Activated CD4-positive, alpha-beta T cell treated with anti-CD3 and anti-CD28 coated beads for 1 hour (primary cell): ENCODE measurements around the gene COL4A1.

Experiments
- DNase-seq: peaks from one replicate; pipeline ENCODE4 v3.0.0-alpha.2; 2020

The COL4A1 gene

DNA sequence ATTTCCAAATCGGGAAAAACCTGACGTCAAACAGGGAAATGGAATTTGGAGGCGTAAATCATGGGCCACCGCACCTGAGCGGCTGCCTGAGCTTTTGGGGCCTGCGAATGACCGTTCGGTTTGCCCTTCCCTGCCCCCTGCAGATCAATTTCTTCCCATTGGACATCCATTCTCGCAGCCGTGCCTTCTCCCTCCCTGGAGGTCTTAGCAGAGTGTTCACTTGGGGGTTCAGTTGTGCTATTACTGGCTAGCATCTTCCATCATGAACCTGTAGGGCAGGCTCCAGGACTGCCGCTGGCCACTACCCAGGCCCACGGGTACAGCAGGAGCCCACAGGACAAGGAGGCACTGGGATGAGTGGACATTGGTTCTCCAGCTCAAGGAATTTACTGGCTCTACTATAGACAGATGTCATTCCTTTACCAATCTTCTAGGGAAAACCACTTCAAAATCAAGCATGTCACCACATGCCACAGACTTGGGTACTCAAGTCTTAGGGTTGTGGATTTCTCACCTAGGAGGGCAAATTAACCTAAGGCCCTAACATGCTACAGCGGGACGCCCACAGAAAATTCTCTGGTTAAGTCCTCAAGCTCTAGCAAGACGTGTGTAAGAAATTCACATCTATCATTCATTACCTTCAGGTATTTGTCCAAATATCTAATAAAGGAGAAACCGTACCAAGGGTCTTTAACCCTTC lies 75.5 kb downstream of the COL4A1 start:
- DNase-seq: no peak

DNA sequence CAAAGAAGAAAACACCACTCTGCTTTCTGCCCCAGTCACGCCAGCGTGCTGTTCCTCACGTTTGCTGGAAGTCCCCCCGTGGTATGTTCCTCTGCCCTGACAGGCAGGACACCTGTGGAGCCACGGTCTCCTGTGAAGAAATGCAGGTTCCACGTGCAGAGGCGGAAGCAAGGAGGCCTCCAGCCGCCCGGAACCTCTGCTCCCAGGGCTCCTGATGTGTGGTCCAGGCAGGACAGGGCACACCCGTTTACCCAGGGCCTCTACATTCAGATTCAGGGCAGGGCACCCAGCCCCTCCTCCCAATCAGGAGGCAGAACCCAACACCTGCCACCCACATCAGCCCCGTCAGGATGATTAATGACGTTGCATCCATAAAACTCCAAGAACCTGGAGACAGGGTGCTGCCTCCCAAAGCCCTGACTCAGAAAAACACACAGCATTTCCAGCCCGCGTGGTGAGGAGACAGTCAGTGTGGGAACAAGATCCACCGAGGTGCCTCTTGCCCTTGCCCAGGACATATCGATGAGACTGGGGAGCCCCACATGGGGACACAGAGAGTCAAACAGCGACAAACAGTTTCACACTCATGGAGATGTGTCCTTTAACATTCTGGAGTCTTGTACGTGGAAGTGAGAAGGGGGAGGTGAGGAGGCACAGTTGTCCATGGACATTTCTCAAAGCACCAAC lies 76.2 kb downstream of the COL4A1 start:
- DNase-seq: no peak

DNA sequence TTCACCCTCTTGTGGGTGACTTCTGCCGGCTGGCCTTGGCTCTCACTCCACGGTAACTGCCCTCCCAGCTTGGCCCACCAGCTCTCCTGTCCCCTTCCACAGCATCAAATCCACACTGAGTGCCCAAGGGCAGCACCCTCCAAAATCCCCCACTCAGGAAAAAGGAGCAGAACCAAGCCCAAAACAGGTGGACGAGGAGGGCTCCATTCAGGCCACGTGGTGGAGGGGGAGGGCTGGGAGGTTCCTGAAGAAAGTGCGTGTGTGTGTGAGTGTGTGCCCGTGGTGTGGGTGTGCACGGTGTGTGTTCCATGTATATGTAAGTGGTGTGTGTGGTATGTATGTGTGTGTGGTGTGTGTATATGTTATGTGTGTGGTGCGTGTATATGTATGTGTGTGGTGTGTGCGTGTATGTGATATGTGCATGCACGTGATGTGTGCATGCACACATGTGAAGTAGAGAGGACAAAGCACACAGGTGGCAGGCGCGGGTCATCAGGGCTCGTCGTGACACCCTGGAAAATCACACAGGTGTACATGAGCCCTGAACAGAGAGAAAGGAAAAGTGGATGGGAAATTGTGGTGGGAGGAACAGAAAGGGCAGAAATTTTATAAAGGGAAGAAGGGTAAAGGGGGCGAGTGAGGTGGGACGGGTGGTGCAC lies 76.9 kb downstream of the COL4A1 start:
- DNase-seq: no peak

DNA sequence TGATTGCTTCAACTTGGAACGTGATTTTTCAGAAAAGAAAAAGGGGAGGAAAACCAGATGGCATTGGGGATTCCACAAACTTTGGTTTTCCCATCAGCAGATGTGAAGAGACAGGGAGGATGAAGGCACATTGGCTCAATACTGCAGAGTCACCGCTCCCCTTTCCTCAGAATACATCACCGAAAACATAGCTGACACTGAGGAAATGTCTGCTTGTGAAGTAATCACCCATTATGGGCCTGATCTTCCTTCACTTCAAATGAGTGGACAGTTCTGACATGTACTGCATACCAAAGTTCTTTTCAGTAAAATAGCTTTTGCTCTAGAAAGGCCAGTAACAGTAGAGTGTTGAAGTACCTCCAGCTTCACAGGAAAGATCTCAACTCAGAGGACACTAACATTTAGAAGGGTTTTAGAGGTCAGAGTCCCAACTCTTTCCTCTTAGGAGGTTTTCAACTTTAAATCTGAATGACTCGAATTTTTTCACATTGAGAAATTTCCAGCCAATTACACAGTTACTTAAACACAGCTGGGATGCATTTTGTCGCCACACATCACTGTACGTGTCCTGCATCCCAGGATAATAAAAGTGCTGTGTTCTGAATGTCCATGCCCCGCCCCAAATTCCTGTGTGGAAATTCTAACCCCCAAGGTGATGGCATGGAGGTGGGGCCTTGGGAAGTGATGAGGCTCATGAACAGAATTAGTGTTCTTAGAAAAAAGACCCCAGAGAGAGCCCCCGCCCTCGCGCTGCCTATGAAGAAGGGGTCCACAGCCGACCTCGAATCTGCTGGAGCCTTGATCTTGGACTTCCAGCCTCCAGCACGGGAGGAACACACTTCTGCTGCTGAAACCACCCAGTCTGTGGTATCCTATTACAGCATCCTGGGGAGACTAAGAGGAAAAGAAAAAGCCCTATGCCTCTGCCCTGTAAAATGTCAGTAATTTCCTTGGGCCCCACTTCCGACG lies 77.7 kb downstream of the COL4A1 start:
- DNase-seq: no peak

- no peak for DNase-seq
Observed at GRCh38 chr13:110227864-110228643, 78.9 kb downstream of the COL4A1 start.

DNA sequence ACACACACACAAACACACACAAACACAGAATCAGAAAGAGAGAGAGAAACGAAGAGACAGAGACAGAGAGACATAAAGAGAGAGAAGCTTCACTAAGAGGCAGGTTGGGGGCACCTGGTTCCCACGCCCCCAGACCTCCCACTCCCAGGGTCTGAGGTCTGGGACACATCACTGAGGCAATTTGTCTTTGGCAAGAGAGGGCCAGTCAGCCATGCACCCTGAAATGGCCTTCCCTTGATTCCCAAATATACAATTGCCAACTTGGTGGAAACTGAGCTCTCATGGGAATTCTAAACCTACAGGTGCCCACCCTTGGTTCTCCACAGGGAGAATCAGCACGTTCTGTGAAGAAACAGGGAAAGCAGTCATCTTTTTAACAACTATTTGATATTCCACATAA lies 79.5 kb downstream of the COL4A1 start:
- no peak for DNase-seq

DNA sequence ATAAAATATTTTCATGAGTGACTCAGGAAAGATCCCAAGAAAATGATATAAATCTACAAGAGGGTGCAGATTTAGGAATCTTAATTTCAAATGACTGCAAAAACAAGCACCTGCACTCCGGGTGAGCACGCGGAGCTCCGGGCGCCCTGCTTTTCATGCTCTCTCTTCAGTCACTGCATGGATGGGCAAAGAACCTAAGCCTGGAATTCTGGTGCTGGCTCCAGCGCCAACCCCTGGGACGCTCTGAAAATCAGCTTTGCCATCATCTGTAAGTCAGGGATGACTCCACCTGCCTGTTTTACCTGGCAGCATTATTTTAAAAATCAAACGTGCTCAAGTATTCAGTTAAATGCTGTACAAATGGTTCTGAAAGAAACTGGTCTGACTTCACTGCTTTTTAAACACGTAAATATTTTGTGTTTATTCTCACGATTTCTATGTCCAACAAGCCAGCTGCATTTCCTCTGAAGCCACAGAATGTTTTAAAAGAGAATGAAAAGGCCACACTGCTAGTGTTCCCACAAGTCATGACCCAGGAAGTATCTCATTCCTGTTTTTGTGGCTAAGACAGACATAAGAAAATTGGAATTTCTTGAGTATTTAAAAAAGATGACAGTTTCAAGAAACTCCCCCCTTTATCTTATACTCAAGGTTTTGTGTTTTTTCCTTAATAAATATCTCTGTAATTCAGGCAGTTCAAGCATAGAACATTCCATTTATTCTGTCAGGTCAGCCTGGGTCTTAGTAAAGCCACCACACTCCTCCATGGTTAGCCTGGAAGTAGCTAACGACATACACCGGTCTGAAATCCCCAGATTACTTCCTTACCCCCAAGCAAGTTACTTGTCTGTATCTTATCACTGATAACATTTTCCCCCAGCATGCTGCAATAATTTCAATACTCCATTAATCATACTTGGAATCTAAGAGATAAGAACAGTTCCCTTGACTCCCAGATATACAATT lies 81.1 kb downstream of the COL4A1 start:
- no peak for DNase-seq

DNA sequence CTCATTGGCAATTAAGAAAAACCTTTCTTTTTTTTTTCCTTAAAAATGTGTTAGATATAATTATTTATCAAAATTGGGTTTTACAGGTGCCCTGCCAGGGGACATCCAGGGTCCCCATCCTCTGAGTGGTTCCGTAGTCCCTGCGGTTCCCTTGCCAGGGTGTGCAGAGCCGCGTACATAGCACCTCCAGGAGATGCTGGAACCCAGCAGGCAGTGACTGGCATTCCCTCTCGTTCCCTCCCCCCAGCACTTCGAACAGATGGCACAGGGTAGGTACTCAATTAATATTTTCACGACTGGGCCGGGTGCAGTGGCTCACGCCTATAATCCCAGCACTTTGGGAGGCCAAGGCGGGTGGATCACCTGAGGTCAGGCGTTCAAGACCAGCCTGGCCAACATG lies 82.0 kb downstream of the COL4A1 start:
- no peak for DNase-seq

DNA sequence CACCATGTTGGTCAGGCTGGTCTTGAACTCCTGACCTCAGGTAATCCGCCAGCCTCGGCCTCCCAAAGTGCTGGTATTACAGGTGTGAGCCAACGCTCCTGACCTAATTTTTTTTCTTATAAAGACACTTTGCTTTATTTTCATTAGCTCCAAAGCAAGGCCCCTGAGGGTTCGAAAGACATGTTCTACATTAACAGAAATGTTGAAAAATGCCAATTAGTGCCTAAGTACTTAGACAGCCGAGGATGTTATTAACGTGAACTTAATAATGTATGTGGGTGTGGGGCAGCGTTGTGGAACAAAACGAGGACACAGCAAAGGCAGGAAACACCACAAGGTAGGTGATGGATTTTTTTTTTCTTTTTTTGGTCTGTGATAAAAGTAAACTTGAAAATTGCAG lies 82.4 kb downstream of the COL4A1 start:
- no peak for DNase-seq

- DNase-seq: no peak
Observed at GRCh38 chr13:110221406-110222117, 85.4 kb downstream of the COL4A1 start.

DNA sequence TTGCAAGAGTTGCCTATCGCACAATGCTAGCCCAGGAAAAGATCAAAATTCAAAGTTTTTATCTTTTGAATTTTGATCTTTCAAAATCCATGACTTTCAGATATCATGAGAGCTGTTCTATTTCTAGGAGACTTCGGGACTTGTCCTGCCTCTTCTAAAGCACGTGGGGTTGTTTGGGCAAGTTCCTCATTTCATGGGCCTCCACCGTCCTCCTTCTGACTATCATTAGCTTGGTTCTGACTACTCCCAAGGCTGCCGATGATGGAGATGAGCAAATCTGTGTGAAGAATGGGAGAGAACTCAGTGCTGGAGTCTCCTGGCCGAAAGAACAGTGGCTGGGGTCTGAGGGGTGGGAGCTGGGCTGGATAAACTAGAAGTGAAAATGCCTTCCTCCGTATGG lies 86.5 kb downstream of the COL4A1 start:
- no peak for DNase-seq

- no peak for DNase-seq
Observed at GRCh38 chr13:110218581-110219201, 88.3 kb downstream of the COL4A1 start.

DNA sequence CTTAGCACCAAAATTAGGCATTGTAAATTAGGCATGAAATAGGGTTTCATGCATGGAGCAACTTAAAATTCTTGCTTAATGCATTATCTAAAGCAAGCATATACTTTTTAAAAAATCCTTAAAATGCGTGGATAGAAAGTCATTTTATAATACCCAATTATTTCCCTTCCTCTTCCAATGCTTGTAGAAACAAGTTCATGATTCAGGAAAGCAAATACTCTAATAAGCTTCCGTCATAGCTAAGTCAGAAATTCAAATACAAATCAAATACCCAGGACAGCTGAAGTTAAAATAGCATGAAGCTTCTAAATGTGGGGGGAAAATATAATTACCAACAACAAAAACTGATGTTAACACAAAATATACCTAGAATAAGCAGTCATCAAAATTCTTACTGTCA lies 89.1 kb downstream of the COL4A1 start:
- DNase-seq: no peak

DNA sequence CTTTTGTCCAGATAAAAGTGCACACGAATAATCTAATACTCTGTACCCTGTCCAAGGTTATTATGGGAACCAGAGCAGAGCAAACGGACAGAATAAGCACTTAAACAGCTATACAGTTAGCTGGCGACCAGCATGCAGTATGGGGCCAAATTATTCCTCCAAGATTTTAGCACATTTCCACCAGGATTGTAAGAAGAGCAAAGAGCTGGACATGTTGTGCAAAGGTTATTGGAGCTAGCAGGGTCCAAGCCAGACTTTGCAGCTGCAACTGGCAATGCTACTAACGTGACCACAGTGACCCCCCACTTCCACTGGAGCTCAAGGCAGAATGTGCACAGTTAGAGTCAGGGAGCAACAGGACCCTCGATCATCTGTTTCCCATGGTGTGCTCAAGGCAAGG lies 89.9 kb downstream of the COL4A1 start:
- no peak for DNase-seq

DNA sequence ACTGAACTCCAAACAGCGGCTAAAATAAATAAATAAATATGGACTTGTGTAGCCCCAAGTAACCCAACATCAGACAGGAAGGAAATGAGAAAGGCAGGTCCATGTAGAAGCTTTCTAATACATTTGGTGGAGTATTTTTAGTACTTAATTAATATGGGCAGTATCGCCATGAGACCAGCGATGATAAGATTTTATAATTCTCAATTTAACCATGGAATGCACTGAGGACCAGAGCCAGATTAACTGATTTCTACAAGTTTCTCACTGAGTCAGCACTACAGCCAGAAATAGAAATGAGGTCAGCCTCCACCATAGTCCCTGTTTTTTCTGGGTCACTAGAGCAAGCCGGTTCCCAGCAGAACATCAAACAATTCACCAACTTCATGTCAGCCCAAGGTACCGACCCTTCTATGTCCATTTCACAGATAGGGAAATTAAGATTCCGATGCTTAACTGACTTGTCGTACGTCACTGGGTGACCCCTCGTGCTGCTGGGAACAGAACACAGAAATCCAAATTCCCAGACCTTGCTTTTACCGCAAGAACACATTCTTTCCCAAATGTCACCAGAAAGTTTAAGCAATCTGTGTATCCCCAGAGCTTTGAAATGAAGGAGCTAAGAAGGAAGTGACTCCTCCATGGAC lies 90.4 kb downstream of the COL4A1 start:
- no peak for DNase-seq

DNA sequence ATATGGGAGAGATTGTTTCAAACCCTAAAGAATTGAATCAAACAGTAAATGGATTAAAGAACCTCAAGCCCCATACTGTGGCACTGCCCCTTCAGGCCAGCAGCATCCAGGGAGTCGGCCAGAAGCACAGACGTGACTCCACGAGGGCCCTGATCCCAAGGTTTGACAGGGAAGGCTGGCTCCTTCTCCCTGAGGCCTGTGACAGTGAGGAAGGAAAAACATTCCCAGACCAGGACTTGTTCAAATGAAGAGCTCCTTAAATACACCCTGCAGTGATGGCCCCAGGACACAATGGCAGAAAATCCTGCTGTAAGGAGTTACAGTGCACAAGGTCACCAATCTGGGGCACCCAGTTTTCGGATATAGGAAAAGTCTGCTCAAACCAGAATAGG lies 91.0 kb downstream of the COL4A1 start:
- DNase-seq: no peak

- DNase-seq: no peak
Observed at GRCh38 chr13:110215606-110216005, 91.4 kb downstream of the COL4A1 start.

DNA sequence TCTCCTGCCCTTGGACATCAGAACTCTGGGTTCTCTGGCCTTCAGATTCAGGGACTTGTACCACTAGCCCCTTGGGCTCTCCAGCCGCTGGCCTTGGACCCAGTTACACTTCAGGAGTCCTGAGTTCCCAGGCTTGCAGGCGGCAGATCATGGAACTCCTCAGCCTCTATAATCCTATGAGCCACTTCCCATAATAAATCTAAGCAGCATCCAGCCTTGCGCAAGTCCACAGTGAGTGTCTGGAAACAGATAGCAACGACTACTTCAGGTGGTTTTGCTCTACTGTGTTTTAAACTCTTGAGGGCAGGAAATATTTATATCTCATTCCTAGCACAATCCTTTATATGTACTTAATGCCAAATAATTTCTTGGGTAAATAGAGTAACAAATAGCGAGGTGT lies 92.3 kb downstream of the COL4A1 start:
- DNase-seq: no peak

DNA sequence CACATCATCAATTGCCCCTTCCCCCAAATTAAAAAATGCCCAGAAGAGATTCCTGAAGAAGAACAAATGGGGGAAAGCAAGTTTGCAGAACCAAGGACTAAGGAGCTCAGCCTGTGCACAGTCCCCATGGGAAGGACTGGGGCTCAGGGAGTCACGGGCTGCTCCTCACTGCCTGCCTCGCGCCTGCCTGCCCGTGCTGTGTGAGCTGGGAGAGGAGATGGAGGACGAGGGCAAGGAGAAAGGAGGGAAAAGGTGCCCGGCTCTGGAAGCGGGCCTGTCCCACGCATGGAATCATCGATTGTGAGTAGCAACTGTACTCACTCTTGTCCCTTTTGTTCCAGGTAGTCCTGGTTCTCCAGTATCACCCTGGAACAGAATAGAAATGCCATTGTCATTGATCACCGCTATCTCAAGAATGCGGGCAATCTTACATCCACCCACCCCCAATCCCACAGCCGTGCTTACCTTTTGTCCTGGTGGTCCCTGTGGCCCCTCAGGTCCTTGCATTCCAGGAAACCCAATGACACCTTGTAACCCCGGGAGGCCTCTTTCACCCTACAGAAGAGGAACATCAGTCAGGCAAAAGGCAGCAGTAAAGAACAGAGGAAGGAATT lies 93.4 kb downstream of the COL4A1 start:
- no peak for DNase-seq
